Middle frontal gyrus (tissue), 1 donor: ENCODE measurements around the gene UCHL5.
"Not testable (repeated sequence)": the region's sequence is repeated elsewhere in the genome, so short reads cannot be mapped to it uniquely, and the experiment has no call there.

Source experiments
- DNase-seq: peaks from one replicate; pipeline ENCODE4 v3.0.0-alpha.2; 2015; ENCODE audit warnings: low spot score; ENCODE audit errors: extremely low spot score

The UCHL5 gene

DNA sequence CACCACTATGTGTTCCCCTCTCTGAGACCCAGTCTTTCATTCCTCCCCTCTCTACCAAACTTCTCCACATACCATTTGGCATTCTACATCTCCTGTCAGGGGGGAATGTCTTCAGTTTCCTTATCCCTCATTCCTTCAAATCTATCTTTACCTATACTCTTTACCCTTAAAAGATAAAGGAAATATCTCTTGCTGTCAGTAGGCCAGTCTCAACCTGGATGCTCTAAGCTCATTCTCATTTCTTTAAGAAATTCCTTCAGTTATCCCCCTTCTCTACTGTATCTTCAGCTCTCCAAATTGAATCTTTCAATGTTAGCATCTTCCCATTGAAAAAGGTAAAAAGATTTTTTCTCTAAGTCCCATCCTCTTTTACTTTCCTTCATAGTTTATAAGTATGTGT, 6.8 kb upstream of the UCHL5 start:
- no peak for DNase-seq

DNA sequence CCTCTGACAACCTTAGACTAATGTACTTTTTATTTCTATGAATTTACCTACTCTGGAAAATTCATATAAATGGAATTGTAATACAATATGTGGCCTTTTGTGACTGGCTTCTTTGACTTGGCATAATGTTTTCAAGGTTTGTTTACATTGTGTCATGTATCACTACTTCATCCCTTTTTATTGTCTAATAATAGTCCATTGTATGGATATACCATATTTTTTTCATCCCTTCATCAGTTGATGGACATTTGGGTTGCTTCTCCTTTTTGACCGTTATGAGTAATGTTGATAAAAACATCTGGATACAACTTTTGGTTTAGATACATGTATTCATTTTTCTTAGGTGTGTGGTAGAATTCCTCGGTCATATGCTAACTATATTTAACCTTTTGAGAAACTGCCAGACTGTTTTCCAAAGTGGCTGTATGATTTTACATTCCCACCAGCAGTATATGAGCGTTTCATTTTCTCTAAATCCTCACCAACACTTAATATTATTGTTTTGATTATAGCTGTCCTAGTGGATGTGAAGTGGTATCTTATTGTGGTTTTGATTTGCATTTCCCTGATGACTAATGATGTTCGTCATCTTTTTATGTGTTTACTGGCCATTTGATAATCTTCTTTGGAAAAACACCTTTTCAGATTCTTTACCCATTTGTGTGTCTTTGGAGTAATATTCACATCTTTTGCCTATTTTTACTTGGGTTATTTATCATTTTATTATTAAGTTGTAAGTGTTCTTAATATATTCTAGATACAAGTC, 3.7 kb upstream of the UCHL5 start:
- DNase-seq: no peak

DNA sequence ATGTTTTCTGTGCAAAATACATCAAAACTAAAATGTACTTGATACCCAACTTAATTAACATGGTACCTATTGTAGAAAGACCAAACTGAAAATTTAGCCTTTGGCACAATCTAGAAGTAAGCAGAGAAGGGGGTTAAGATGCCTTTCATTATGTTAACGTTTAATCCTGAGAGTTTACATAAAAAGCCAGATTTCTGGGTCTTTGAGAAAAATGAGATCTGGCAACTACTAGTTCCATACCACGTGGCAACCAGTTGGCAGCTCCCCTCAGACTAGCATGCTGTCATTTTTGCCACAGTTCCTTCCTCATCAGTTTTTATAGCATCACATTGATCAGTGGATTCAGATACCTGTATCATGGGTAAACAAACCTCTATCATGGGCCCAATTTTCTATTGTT, 1.8 kb upstream of the UCHL5 start:
- DNase-seq: no peak

DNA sequence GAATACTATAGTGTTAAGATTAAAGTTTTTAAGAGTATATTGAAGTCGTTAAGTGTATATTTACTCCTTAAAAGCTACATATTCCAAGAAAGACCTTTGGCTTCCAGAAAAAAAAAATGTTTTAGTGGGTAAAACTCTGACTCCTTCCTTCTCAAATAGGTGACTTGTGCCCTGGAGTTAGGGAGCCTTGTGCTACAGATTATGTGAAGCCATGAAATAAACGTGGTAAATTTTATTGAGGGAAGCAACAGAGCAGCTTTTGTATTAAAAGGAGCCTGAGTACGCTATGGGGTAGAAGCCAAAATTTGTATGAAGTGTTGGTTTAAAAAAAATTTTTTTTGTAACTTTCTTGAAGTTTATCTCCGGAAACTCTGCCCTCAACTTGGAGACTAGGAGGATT, 1.2 kb upstream of the UCHL5 start:
- no peak for DNase-seq

DNA sequence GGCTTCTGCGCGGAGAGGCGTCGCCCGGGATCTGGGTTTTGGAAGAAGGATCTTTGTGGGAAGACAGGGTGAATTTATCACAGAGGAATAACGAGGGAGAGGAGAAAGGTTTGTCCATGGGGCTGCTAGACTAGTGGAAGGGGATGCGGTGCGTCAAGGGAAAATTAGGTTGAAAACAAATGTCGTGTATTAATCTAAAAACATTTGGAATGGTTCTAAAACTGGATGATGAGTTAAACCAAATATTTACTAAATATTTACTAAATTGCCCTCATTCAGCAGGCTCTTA, 899 bp upstream of the UCHL5 start:
- DNase-seq: no peak

DNA sequence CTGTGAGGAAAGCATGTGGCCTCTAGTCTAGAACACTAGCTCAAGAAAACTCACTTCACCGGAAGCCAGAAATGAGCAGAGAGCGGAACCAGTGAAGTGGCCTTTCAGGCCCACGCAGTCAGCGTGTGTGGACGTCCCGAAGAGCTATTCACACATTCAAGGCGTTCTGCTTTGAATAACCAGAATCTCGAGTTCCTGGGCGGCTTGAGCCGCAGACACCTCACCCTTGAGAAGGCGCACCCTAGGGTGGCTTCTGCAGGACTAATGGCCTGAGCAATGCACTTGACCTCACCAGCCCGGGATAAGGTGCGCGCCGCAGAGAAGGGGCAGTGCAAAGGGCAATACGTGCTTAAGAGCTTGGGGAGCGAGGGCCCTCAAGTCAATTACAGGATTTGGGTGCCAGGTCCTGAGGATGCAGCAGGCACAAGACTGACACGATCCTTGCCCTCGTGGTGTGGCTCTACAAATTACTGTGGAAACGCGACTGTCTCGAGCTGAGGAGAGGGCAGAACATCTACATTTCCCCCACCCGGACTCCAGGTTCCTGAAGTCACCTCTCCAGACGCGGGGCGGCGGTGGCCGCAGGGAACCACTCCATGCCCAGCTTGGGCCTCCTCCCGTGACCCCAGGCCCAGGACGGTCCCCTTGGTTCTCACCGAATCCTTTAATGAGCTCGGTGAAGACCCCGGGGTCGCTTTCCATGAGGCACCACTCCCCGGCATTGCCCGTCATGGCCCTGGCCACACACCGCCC, 455 bp downstream of the UCHL5 start:
- no peak for DNase-seq

DNA sequence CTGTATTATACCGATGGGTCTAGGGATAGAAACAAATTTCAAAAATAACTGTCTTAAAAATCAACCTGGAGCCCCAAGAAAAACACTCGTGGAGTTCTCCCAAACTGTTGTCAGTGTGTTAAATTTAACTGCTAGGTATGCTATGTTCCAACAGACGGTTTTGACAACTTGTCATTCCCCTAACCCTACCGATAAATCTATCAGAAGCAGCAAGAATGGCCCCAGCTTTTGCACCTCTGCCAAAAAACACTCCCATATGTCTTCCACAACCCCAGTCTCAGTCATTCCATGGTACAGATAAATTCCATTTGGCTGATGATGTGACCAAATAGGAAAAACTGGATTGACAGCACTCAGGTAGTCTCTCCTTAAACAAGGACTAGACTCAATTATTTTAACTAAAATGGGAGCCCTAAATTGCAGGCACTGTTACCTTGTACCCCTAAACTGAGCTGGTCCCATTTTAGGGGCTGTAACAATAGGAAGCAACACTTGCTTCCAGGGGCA, 4.9 kb downstream of the UCHL5 start:
- no peak for DNase-seq

DNA sequence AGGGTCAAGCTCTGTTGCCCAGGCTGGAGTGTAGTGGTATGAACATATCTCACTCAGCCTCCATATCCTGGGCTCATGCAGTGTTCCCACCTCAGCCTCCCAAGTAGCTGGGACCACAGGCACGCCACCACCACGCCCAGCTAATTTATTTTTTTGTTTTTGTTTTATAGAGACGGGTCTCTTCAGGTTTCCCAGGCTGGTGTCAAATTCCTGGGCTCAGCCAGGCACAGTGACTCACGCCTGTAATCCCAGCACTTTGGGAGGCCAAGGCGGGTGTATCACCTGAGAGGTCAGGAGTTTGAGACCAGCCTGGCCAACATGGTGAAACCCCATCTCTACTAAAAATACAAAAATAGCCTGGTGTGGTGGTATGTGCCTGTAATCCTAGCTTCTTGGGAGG, 10.2 kb downstream of the UCHL5 start:
- DNase-seq: not testable (repeated sequence)

DNA sequence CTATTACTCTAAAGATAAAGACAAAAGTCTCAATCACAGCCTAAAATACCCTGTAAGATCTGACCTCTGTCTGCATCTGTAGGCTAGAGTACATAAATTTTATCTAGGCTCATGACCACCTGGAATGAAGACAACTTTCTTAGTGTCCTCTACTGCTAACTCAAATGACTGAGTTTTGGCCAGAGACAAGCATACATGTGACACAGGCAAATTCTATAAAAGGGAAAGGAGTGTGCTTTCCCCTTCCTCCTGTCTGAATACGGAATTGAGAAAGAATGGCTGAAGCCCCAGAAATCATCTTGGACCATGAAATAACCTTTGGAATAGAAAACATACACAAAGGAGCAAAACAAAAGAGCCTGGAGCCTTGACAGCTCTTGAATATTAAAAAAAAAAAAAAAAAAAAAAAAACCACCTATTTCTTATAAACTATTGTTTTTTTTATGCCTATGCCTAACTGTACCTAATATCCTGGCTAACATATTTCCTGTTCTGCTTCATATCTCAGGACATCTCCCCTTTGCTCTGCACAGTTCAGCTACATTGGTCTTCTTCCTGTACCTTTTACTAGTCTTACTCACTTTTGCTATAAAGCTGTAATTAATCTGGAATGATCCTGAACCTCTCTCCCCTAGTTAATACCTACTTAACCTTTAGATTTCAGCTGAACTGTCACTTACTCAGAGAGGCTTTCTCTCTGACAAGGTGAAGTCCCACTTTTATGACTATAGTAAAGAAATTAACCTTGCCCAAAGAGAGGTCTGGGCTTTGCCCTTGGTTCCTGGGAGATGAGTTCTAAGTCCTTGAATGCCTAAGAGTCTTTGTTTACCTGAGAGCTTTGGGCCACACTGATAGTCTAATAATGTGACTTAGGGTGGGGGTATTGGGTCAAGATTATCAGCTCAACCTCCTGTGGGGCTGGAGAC, 16.1 kb downstream of the UCHL5 start:
- DNase-seq: no peak

DNA sequence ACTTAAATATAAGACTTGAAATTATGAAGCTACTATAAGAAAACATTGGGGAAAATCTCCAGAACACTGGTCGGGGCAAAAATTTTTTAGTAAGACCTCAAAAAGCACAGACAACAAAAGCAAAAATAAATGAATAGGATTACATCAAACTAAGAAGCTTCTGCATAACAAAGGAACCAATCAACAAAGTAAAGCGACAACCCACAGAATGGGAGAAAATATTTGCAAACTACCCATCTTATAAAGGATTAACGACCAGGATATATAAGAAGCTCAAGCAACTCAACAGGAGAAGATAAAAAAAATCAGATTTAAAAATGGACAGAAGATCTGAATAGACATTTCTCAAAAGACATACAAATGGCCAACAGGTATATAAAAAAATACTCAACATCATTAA, 19.1 kb downstream of the UCHL5 start:
- no peak for DNase-seq

DNA sequence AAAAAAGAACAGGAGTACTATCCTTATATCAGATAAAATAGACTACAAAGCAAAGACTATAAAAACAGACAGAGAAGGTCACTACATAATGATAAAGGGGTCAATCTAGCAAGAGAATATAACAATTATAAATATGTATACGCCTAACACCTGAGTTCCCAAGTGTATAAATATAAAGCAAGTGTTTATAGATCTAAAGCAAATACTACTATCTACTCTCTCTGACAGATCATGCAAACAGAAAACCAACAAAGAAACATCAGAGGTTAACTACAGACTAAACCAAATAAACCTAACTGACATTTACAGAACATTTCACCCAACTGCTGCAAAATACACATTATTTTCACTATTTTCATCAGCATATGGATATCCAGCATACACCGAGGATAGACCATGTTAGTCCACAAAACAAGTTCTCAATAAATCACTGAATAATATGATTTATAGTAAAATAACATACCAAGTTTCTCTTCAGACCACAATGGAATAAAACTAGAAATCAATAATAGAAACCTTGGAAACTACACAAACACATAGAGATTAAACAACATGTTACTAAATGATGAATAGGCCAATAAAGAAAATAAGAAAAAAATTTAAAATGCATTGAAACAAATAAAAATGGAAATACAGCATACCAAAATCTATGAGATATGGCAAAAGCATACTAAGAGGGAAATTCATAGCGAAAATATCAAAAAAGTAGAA, 22.7 kb downstream of the UCHL5 start:
- no peak for DNase-seq

DNA sequence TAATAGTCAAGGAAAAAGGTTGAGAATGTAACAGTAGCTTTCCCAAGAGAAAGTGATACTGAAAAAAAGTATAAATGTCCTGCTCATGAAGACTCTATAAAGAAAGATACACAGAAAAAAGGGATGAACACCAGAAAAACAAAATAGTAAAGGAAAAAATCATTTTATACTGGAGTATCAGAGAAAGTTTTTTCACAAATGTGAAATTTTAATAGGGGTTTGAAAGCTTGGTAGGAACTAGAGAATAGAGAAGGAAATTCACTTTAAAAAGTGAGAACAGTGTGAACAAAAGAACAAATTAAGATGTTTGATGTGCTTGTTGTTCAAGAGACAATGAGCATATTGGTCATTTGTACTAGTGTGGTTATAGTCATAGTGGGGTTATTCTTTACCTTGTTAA, 25.6 kb downstream of the UCHL5 start:
- no peak for DNase-seq

DNA sequence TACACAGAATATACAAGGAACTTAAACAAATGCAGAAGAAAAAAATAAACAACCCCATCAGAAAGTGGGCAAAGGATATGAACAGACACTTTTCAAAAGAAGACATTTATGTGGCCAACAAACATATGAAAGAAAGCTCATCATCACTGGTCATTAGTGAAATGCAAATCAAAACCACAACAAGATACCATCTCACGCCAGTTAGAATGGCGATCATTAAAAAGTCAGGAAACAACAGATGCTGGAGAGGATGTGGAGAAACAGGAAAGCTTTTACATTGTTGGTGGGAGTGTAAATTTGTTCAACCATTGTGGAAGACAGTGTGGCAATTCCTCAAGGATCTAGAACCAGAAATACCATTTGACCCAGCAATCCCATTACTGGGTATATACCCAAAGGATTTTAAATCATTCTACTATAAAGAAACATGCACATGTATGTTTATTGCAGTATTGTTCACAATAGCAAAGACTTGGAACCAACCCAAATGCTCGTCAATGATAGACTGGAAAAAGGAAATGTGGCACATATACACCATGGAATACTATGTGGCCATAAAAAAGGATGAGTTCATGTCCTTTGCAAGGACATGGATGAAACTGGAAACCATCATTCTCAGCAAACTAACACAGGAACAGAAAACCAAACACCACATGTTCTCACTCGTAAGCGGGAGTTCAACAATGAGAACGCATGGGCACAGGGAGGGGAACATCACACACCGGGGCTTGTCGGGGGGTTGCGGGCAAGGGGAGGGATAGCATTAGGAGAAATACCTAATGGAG, 26.3 kb downstream of the UCHL5 start:
- not testable (repeated sequence) for DNase-seq

DNA sequence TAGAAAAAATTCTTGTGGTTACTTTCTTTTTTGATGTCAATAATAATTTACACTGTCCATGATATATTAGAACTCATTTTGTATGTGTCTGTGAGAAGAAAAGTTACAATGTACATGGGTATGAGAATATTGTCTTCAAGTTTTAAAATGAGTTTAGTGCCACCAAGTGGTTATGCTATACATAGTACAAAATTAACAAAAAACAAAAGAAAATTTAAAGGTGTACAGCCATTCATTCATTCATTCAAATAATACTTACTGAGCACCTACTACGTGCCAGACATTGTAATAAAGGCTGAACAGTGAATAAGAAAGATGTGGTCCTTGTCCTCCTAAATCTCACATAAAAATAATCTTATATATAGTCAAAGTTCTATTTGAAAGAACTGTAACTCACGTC, 27.7 kb downstream of the UCHL5 start:
- DNase-seq: no peak

DNA sequence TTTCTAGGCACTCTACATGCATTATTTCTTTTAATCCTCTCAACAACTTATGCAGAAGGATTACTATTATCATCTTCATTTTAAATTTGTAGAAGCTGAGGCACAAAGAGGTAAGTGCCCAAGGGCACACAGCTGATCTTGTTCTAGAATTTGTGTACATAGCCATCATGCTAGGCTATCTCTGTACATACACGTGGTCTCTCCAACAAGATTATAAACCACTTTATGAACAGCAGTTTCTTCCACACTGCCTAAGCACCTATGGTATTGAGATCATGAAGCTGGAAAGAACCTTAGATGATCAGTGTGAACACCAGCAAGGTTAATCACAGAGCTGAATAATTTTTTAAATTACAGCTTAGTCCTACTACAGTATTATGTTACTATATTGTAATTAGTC, 28.9 kb downstream of the UCHL5 start:
- no peak for DNase-seq

DNA sequence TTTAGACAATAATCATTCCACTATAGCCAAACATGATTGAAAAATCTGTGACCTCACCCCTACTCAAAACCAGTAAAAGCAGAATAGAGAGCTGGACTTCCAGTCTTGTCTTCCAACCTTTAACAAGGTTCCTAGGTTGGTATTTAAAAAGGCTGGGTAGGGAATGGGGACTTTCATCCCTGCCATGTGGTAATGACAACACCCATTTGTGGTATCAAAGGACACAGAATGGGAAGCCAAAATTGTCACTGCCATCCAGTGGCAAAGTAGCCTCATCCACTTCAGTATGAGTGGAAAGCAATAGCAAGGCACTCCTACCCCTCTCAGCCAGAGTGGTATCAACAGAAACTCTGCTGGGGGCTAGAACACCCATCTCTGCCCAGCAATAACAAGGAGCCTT, 33.9 kb downstream of the UCHL5 start:
- no peak for DNase-seq

DNA sequence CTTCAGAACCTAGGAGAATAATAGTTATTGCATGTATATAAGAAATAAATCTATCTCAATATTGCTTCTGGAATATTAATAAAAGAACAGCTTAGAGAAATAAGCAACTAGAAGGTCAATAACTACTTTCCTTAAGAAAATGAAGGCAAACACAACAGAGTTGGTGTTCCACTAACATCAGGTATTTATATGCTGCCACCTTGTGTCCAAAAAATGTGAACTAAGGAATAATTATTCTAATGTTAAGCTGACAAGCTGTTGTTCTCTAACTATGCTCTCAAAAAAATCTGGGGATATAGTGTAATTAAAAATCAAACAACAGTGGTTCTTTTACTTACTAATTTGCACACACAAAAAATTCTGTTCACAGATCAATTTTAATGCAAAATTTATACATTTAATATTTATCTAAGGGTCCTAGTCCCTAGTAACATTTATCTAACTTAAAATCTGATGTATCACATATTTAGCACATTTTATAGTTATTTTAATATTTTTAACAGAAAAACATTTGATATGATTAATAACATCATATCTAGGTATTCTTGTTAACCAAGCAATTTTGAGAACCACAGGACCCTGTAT, 39.6 kb downstream of the UCHL5 start:
- no peak for DNase-seq

DNA sequence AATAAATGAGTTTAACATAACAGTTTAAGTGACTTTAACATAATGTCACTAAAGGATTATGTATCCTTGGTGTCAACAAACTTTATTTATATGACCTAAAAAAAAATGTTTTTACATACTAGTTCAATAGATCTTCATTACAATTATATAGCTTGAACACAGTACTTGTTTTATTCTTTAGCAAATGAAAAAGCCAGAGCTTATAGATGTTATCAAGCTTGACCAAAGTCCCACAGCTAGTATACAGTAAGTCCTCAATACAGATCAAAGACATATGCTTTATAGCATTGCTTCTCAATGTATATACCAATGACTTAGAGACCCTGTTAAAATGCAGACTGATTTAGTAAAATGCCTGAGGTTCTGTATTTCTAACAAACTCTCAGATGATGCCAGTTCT, 42.4 kb downstream of the UCHL5 start:
- no peak for DNase-seq

DNA sequence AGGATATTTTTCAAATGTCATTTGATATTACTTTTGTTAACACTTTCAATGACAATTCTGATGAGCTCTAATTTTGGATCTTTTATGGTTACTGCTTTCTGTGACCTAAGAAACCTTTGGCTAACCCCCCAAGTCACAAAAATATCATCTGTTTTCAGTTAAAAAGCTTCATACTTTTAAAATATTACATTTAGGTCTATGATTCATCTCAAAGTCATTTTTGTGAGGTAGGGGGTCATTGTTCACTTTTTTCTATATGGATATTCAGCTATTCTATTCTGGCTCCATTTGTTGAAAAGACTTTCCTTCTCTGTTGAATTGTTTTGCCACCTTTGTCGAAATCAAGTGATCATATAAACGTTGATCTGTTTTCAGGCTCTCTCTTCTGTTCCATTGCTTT, 44.8 kb downstream of the UCHL5 start:
- DNase-seq: no peak

DNA sequence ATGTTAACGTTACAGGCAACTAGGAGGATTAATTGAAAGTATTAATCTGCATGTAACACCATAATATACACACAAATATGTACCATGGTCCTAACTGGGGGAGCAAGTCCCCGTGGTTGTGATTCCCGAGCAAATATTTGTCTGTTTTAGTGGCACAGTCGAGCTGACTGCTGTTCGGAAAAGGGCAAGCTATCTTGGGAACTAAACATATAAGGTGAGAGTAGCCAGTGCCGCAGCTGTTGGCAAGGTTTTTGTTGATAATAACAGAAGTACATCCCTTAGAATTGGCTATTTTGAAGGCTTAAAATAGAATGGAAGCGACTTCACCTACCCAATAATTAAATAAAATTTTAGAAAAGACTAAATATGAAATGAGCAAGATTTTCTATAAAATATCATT, 45.5 kb downstream of the UCHL5 start:
- DNase-seq: no peak
